ENCODE data around the gene LVRN. TPM values are rescaled to one million over a fixed set of nuclear protein-coding genes. Genes with fewer than 3 reads are reported as not detected.

The LVRN gene
- polyA plus RNA-seq, 5 donors = 1.1 to 1.7 (median 1.2) TPM

- no peak for DNase-seq
Measured at GRCh38 chr5:115952588-115952987, 9.7 kb upstream of the LVRN start.

- no peak for DNase-seq
Measured at GRCh38 chr5:115954144-115954543, 8.1 kb upstream of the LVRN start.

GRCh38 chr5:115956957-115957356, 5.3 kb upstream of the LVRN start:
- DNase-seq = no peak

- no peak for DNase-seq
Measured at GRCh38 chr5:115961381-115962238, 665 bp upstream of the LVRN start.

GRCh38 chr5:115962565-115963402, 509 bp downstream of the LVRN start:
- no peak for DNase-seq

GRCh38 chr5:115963566-115963965, 1.3 kb downstream of the LVRN start:
- no peak for DNase-seq

- no peak for DNase-seq
Measured at GRCh38 chr5:115968770-115969169, 6.5 kb downstream of the LVRN start.

GRCh38 chr5:115977096-115977495, 14.8 kb downstream of the LVRN start:
- DNase-seq = no peak

GRCh38 chr5:115977988-115978387, 15.7 kb downstream of the LVRN start:
- DNase-seq = peak in 1 of 2 donors; percentile 42

GRCh38 chr5:115978779-115979178, 16.5 kb downstream of the LVRN start:
- no peak for DNase-seq

GRCh38 chr5:115979201-115980041, 17.1 kb downstream of the LVRN start:
- DNase-seq = no peak

GRCh38 chr5:115983519-115983918, 21.2 kb downstream of the LVRN start:
- DNase-seq = no peak

GRCh38 chr5:115985802-115986757, 23.8 kb downstream of the LVRN start:
- peak; percentile 83 to 85 for DNase-seq

- no peak for DNase-seq
Measured at GRCh38 chr5:115988002-115988401, 25.7 kb downstream of the LVRN start.

- DNase-seq = no peak
Measured at GRCh38 chr5:115992848-115993350, 30.6 kb downstream of the LVRN start.

- no peak for DNase-seq
Measured at GRCh38 chr5:115995351-115995750, 33.1 kb downstream of the LVRN start.

GRCh38 chr5:116002116-116002906, 40.0 kb downstream of the LVRN start:
- no peak for DNase-seq

GRCh38 chr5:116004248-116004647, 42.0 kb downstream of the LVRN start:
- no peak for DNase-seq

GRCh38 chr5:116009806-116010205, 47.5 kb downstream of the LVRN start:
- no peak for DNase-seq

- DNase-seq = no peak
Measured at GRCh38 chr5:116011046-116011445, 48.8 kb downstream of the LVRN start.
